Activated B cell treated with CpG ODN at 0.5 μM for 24 hours (primary cell): ENCODE measurements around the gene ABHD12. TPM values are rescaled to one million over a fixed set of nuclear protein-coding genes. Genes with fewer than 3 reads are reported as not detected.

Experiments used
- ATAC-seq: fragments of 200-7000 bp; cut with Tn5 transposase; one replicate; pipeline ENCODE4 v1.10.0; 2021; ENCODE audit warnings: low read depth, mild to moderate bottlenecking, moderate library complexity
- CTCF ChIA-PET: fragments of 350-600 bp; sonication (Branson Sonifier 250); formaldehyde crosslinking; loops from one replicate; lab custom pipeline; 2021; ENCODE audit warnings: antibody characterized with exemption; lab: Charles Lee
- POLR2A ChIA-PET: fragments of 350-600 bp; sonication (Branson Sonifier 250); formaldehyde crosslinking; loops from one replicate; lab custom pipeline; 2021; ENCODE audit warnings: antibody characterized with exemption; lab: Charles Lee
- DNase-seq: peaks from one replicate; pipeline ENCODE4 v3.0.0; 2022
- H3K27ac Mint-ChIP-seq: one replicate; pipeline ENCODE4 v1.8.0; 2020; ENCODE audit warnings: mixed read lengths
- H3K27me3 Mint-ChIP-seq: one replicate; pipeline ENCODE4 v1.8.0; 2021; ENCODE audit warnings: mixed read lengths
- H3K36me3 Mint-ChIP-seq: one replicate; pipeline ENCODE4 v1.8.0; 2021; ENCODE audit warnings: low read depth, mixed read lengths
- H3K4me1 Mint-ChIP-seq: one replicate; pipeline ENCODE4 v1.8.0; 2021; ENCODE audit warnings: mixed read lengths
- H3K4me3 Mint-ChIP-seq: one replicate; pipeline ENCODE4 v1.8.0; 2020; ENCODE audit warnings: mild to moderate bottlenecking, mixed read lengths
- H3K9me3 Mint-ChIP-seq: one replicate; pipeline ENCODE4 v1.8.0; 2020; ENCODE audit warnings: mixed read lengths
- intact Hi-C: fragments of 100-400 bp; cut with micrococcal nuclease; formaldehyde crosslinking; loops from one replicate; pipeline ENCODE4 v1.15.1; 2024
- total RNA-seq: library from RNA; stranded (reverse); gene quantifications from 2 replicates; pipeline ENCODE4 v1.2.3, GENCODE V29; 2022
- TF ChIP-seq, protein P1 (sequence below): fragments of 200-600 bp; IDR thresholded peaks from one replicate; pipeline ENCODE4 v1.8.0; 2022; ENCODE audit warnings: antibody characterized with exemption, mild to moderate bottlenecking

ABHD12 gene
- total RNA-seq, 1 donor from 2014 or later = 16.3 TPM

- Mint-ChIP-seq H3K4me3 (no peak overlapping the region), H3K27me3 (no peaks in the 10 kb centered on the region), H3K36me3 (peaks cover 6% of the 10 kb centered on the region), H3K9me3 (no peaks in the 10 kb centered on the region), H3K27ac (no peak overlapping the region), H3K4me1 (peaks cover 11% of the 10 kb centered on the region)
- ChIA-PET CTCF (no interaction called here), POLR2A (no interaction called here)
- ATAC-seq (no peak), DNase-seq (no peak)
- intact Hi-C loops = no loop called here
- TF ChIP-seq, protein P1, sequence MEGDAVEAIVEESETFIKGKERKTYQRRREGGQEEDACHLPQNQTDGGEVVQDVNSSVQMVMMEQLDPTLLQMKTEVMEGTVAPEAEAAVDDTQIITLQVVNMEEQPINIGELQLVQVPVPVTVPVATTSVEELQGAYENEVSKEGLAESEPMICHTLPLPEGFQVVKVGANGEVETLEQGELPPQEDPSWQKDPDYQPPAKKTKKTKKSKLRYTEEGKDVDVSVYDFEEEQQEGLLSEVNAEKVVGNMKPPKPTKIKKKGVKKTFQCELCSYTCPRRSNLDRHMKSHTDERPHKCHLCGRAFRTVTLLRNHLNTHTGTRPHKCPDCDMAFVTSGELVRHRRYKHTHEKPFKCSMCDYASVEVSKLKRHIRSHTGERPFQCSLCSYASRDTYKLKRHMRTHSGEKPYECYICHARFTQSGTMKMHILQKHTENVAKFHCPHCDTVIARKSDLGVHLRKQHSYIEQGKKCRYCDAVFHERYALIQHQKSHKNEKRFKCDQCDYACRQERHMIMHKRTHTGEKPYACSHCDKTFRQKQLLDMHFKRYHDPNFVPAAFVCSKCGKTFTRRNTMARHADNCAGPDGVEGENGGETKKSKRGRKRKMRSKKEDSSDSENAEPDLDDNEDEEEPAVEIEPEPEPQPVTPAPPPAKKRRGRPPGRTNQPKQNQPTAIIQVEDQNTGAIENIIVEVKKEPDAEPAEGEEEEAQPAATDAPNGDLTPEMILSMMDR = no peak
Measured at GRCh38 chr20:25369529-25369928, 21.1 kb downstream of the ABHD12 start.

- ATAC-seq (no peak), DNase-seq (no peak)
- peaks cover 6% of the 10 kb centered on the region for H3K36me3 Mint-ChIP-seq
- no peaks in the 10 kb centered on the region for H3K27me3 Mint-ChIP-seq
- no peaks in the 10 kb centered on the region for H3K9me3 Mint-ChIP-seq
- ChIA-PET POLR2A (no interaction called here), CTCF (no interaction called here)
- H3K4me1 Mint-ChIP-seq = peaks cover 11% of the 10 kb centered on the region
- no peak overlapping the region for H3K4me3 Mint-ChIP-seq
- intact Hi-C loops = no loop called here
- TF ChIP-seq, protein P1 = no peak
- H3K27ac Mint-ChIP-seq = no peak overlapping the region
Measured at GRCh38 chr20:25368976-25369375, 21.7 kb downstream of the ABHD12 start.

- intact Hi-C loops = no loop called here
- Mint-ChIP-seq H3K27ac (no peak overlapping the region), H3K27me3 (no peaks in the 10 kb centered on the region), H3K9me3 (no peaks in the 10 kb centered on the region), H3K4me1 (peaks cover 11% of the 10 kb centered on the region), H3K36me3 (peaks cover 5% of the 10 kb centered on the region), H3K4me3 (no peak overlapping the region)
- TF ChIP-seq, protein P1 = no peak
- ChIA-PET CTCF (no interaction called here), POLR2A (no interaction called here)
- ATAC-seq = no peak
- no peak for DNase-seq
Measured at GRCh38 chr20:25368526-25368925, 22.1 kb downstream of the ABHD12 start.

- H3K9me3 Mint-ChIP-seq = no peaks in the 10 kb centered on the region
- intact Hi-C loops = loop anchor here (2.0 kb wide), 1 partner anchor 14 kb away; no protein-coding TSS in a partner anchor
- H3K27me3 Mint-ChIP-seq = no peaks in the 10 kb centered on the region
- ChIA-PET CTCF (no interaction called here), POLR2A (interaction anchor here (0.6 kb wide), 1 partner anchor 162 kb away, joined by 3 read pairs; no protein-coding TSS in a partner anchor)
- H3K36me3 Mint-ChIP-seq = peaks cover 4% of the 10 kb centered on the region
- TF ChIP-seq, protein P1 = no peak
- ATAC-seq = no peak
- no peak overlapping the region for H3K27ac Mint-ChIP-seq
- H3K4me1 Mint-ChIP-seq = peaks cover 12% of the 10 kb centered on the region
- DNase-seq = no peak
- no peak overlapping the region for H3K4me3 Mint-ChIP-seq
Measured at GRCh38 chr20:25364879-25365699, 25.5 kb downstream of the ABHD12 start.

DNA sequence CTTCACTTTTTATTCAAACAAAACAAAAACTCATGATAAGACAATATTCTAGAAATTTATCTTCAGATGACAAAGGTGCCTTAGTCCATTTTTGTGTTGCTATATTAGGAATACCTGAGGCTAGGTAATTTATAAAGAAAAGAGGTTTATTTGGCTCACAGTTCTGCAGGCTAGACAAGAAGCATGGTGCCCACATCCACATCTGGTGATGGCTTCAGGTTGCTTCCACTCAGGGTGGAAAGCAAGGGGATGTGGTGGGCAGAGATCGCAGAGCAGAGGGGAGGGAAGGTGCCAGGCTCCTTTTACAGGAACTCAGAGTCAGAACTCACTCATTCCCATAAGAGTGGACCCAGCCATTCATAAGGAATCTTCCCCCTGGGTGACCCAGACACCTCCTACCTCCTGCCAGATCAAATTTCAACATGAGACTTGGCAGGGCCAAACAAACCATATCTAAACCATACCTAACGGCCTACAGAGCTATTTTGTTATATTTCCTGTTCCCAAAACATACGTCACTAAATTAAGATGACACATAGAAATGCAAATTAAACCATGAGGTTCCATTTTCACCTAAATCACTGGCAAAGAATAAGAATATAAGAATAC lies 26.4 kb downstream of the ABHD12 start:
- Mint-ChIP-seq H3K9me3 (no peaks in the 10 kb centered on the region), H3K27me3 (no peaks in the 10 kb centered on the region), H3K36me3 (peaks cover 4% of the 10 kb centered on the region), H3K4me1 (peaks cover 12% of the 10 kb centered on the region), H3K4me3 (no peak overlapping the region), H3K27ac (no peak overlapping the region)
- DNase-seq (no peak), ATAC-seq (no peak)
- TF ChIP-seq, protein P1 = no peak
- intact Hi-C loops = loop anchor here (2.0 kb wide), 1 partner anchor 15 kb away; no protein-coding TSS in a partner anchor
- ChIA-PET POLR2A (interaction anchor here (0.6 kb wide), 1 partner anchor 161 kb away, joined by 3 read pairs; no protein-coding TSS in a partner anchor), CTCF (no interaction called here)
